Keratinocyte (primary cell): Measurements from ENCODE around the gene INSC. TPM values are rescaled to one million over a fixed set of nuclear protein-coding genes. Genes with fewer than 3 reads are reported as not detected.
A peak's percentile ranks its signal among the peaks of the same experiment; 100 is the strongest.

Experiments used
- DNase-seq: peaks from one replicate; pipeline ENCODE4 v3.0.0-alpha.2; 2011; ENCODE audit warnings: low read depth, missing footprints, low spot score
- FAIRE-seq: peaks from 2 replicates; lab custom pipeline; 2011; peaks lifted over from hg19 to GRCh38; lab: Jason Lieb, UNC
- H2AFZ ChIP-seq: 2 replicates; pipeline ENCODE4 v1.6.0; 2012; ENCODE audit warnings: low read length, control low read depth, inconsistent platforms; ENCODE audit not compliant: control insufficient read depth
- H3K27ac ChIP-seq: 2 replicates; pipeline ENCODE4 v1.5.1; 2011; ENCODE audit warnings: low read length; ENCODE audit not compliant: control insufficient read depth, insufficient read depth
- H3K27me3 ChIP-seq: 3 replicates; pipeline ENCODE4 v1.6.0; 2011; ENCODE audit warnings: low read length; ENCODE audit not compliant: control insufficient read depth, insufficient read depth; ENCODE audit errors: extremely low read depth
- H3K36me3 ChIP-seq, 2 experiments: 2 replicates in 1 of 2; 3 replicates in 1 of 2; pipeline ENCODE4 v1.5.1; 2011; ENCODE audit warnings: low read length in 2 of 2, mild to moderate bottlenecking in 1 of 2; ENCODE audit not compliant: control insufficient read depth in 2 of 2, insufficient read depth in 2 of 2; ENCODE audit errors: extremely low read depth in 1 of 2
- H3K4me1 ChIP-seq: 3 replicates; pipeline ENCODE4 v1.5.1; 2011; ENCODE audit warnings: low read length; ENCODE audit not compliant: control insufficient read depth, insufficient read depth; ENCODE audit errors: extremely low read depth
- H3K4me2 ChIP-seq: 3 replicates; pipeline ENCODE4 v1.6.0; 2011; ENCODE audit warnings: low read depth, low read length; ENCODE audit not compliant: control insufficient read depth, insufficient read depth; ENCODE audit errors: extremely low read depth
- H3K4me3 ChIP-seq, 3 experiments: fragments of 200-600 bp in 1 of 3; sonication (generic) in 1 of 3; 2 replicates in 2 of 3; 3 replicates in 1 of 3; pipeline ENCODE4 v1.5.1; 2011 to 2016; ENCODE audit warnings: low read length in 3 of 3, mild to moderate bottlenecking in 3 of 3, control low read depth in 2 of 3, inconsistent platforms in 1 of 3, low read depth in 1 of 3, mixed read lengths in 1 of 3, mixed run types in 1 of 3, moderate library complexity in 1 of 3; ENCODE audit not compliant: control insufficient read depth in 2 of 3, insufficient read depth in 2 of 3; ENCODE audit errors: extremely low read depth in 1 of 3
- H3K79me2 ChIP-seq: 2 replicates; pipeline ENCODE4 v1.6.0; 2012; ENCODE audit warnings: low read length; ENCODE audit not compliant: control insufficient read depth, insufficient read depth
- H3K9ac ChIP-seq: 3 replicates; pipeline ENCODE4 v1.6.0; 2011; ENCODE audit warnings: low read length; ENCODE audit not compliant: control insufficient read depth, insufficient read depth; ENCODE audit errors: extremely low read depth
- H3K9me1 ChIP-seq: 3 replicates; pipeline ENCODE4 v1.6.0; 2011; ENCODE audit warnings: low read length; ENCODE audit not compliant: control insufficient read depth, insufficient read depth; ENCODE audit errors: extremely low read depth
- H3K9me3 ChIP-seq: 2 replicates; pipeline ENCODE4 v1.5.1; 2012; ENCODE audit warnings: low read depth, low read length; ENCODE audit not compliant: control insufficient read depth
- H4K20me1 ChIP-seq: 3 replicates; pipeline ENCODE4 v1.6.0; 2011; ENCODE audit warnings: low read length; ENCODE audit not compliant: control insufficient read depth, insufficient read depth; ENCODE audit errors: extremely low read depth
- EZH2 ChIP-seq: IDR thresholded peaks from one replicate; pipeline ENCODE4 v1.6.1; 2012; ENCODE audit warnings: inconsistent platforms, mild to moderate bottlenecking, low read length, moderate library complexity
- dilution Hi-C: fragments of 300-500 bp; cut with MboI; formaldehyde crosslinking; loops from one replicate; pipeline ENCODE4 v1.7.0; 2020; ENCODE audit warnings: low sequenced_read_pairs; ENCODE audit not compliant: extremely low pct_ligation_motif_present
- polyA plus RNA-seq, 5 experiments: library from polyadenylated mRNA; depleted of rRNA in 3 of 5; stranded (reverse) in 3 of 5; stranded (forward) in 1 of 5; unstranded in 1 of 5; fragments of >200 nt; gene quantifications; 1 replicate in 1 of 5; 2 replicates in 3 of 5; 3 replicates in 1 of 5; pipeline versions ENCODE4 v1.2.1 to v1.2.3, GENCODE V29; 2011 to 2012; ENCODE audit warnings: missing spikeins in 2 of 5, low read depth in 1 of 5, low replicate concordance in 1 of 5
- TF ChIP-seq, protein P1 (sequence below), 3 experiments: IDR thresholded peaks in 1 of 3; conservative IDR thresholded peaks in 1 of 3; optimal IDR thresholded peaks in 1 of 3; 2 replicates in 2 of 3; 3 replicates in 1 of 3; pipeline versions ENCODE3 to v1.5.1; 2011; ENCODE audit warnings: low read length in 3 of 3, mild to moderate bottlenecking in 3 of 3, moderate library complexity in 2 of 3, control low read depth in 1 of 3, inconsistent platforms in 1 of 3; ENCODE audit not compliant: insufficient read depth in 2 of 3; ENCODE audit errors: extremely low read depth in 1 of 3

Gene INSC
- polyA plus RNA-seq, 1 donor (not counting 4 experiments of a cell fraction or from before 2014, with no cell fraction given) = 0.13 TPM

DNA sequence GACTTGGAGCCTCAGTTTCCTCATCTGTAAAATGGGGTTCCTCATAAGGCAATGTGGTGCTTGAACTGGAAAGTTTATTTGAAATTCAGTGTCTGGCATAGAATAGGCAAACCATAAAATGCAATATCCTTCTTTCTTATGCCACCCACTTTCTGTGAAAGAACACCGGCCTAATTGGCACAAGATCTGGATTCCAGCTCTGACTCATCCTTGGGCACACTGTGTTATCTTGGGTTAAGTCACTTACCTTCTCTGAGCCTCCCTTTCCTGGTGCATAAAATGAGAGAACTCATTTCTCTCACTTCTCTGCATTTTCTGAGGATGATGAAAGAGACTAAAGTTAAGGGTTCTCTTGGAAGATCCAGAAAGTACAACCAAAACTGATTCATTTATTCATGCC, 5.1 kb downstream of the INSC start:
- no peaks in the 10 kb centered on the region for H3K9me3 ChIP-seq
- no peak overlapping the region for H3K27ac ChIP-seq
- H3K4me1 ChIP-seq = peaks cover 18% of the 10 kb centered on the region
- H2AFZ ChIP-seq = no peak overlapping the region
- H3K36me3 ChIP-seq = no peaks in the 10 kb centered on the region
- dilution Hi-C loops = no loop called here
- DNase-seq (no peak), FAIRE-seq (peak; percentile 84)
- peaks cover 8% of the 10 kb centered on the region for H3K27me3 ChIP-seq
- H3K4me2 ChIP-seq = no peak overlapping the region
- no peak overlapping the region for H3K9ac ChIP-seq
- no peaks in the 10 kb centered on the region for H4K20me1 ChIP-seq
- no peaks in the 10 kb centered on the region for H3K79me2 ChIP-seq
- H3K9me1 ChIP-seq = no peaks in the 10 kb centered on the region
- TF ChIP-seq EZH2 = no peak
- TF ChIP-seq, protein P1, sequence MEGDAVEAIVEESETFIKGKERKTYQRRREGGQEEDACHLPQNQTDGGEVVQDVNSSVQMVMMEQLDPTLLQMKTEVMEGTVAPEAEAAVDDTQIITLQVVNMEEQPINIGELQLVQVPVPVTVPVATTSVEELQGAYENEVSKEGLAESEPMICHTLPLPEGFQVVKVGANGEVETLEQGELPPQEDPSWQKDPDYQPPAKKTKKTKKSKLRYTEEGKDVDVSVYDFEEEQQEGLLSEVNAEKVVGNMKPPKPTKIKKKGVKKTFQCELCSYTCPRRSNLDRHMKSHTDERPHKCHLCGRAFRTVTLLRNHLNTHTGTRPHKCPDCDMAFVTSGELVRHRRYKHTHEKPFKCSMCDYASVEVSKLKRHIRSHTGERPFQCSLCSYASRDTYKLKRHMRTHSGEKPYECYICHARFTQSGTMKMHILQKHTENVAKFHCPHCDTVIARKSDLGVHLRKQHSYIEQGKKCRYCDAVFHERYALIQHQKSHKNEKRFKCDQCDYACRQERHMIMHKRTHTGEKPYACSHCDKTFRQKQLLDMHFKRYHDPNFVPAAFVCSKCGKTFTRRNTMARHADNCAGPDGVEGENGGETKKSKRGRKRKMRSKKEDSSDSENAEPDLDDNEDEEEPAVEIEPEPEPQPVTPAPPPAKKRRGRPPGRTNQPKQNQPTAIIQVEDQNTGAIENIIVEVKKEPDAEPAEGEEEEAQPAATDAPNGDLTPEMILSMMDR (optimal IDR thresholded peaks at IDR 0.05 in 1 of 3, IDR thresholded peaks at IDR 0.05 in 1 of 3, conservative IDR thresholded peaks at IDR 0.05 in 1 of 3; ENCODE audit: extremely low read depth in 1 of 3, insufficient read depth in 2 of 3, low read length in 3 of 3) = no peak
- H3K4me3 ChIP-seq = no peak overlapping the region

DNA sequence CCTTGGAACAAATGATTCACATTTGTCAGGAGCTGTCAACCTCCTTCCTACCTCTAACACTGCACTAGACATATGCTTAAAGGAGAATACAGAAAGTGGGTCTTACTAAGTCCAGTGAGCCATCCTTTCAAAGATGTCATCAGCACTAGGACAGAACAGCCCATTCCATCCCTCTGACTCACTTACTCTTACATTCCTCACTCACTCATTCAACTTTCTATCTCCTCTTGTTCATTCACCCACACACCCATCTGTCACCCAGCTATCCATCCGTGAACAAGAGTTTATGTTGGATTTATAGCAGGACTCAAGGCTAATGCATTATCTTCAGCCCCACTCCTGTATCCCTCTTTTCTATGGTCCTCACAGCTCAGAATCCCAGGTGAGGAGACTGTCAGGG, 9.1 kb downstream of the INSC start:
- FAIRE-seq (peak; percentile 81), DNase-seq (peak; percentile 76)
- no peak overlapping the region for H3K27ac ChIP-seq
- no peak for TF ChIP-seq EZH2
- TF ChIP-seq, protein P1 (optimal IDR thresholded peaks at IDR 0.05 in 1 of 3, IDR thresholded peaks at IDR 0.05 in 1 of 3, conservative IDR thresholded peaks at IDR 0.05 in 1 of 3; ENCODE audit: extremely low read depth in 1 of 3, insufficient read depth in 2 of 3, low read length in 3 of 3) = no peak
- no peak overlapping the region for H3K4me3 ChIP-seq
- H4K20me1 ChIP-seq = no peaks in the 10 kb centered on the region
- peaks cover 24% of the 10 kb centered on the region for H3K4me1 ChIP-seq
- no peaks in the 10 kb centered on the region for H3K36me3 ChIP-seq
- no peak overlapping the region for H2AFZ ChIP-seq
- no peak overlapping the region for H3K9ac ChIP-seq
- H3K4me2 ChIP-seq = peak overlapping the region; percentile 53
- H3K9me1 ChIP-seq = no peaks in the 10 kb centered on the region
- no peaks in the 10 kb centered on the region for H3K79me2 ChIP-seq
- no peaks in the 10 kb centered on the region for H3K27me3 ChIP-seq
- dilution Hi-C loops = no loop called here
- no peaks in the 10 kb centered on the region for H3K9me3 ChIP-seq
